AG09309 (cell line): ENCODE results near the gene CATSPER4.
A peak's percentile ranks its signal among the peaks of the same experiment; 100 is the strongest.

Experiments
- DNase-seq: peaks from one replicate; pipeline ENCODE4 v3.0.0-alpha.2; 2010; ENCODE audit warnings: low read depth
- H3K4me3 ChIP-seq: 2 replicates; pipeline ENCODE4 v1.5.1; 2011; ENCODE audit warnings: mild to moderate bottlenecking, low read depth, low read length, moderate library complexity; ENCODE audit not compliant: control insufficient read depth
- TF ChIP-seq, protein P1 (sequence below): IDR thresholded peaks from 2 replicates; pipeline ENCODE4 v1.5.1; 2011; ENCODE audit warnings: mild to moderate bottlenecking, low read depth, low read length, inconsistent platforms; ENCODE audit not compliant: insufficient read depth, control insufficient read depth; ENCODE audit errors: missing control alignments

The CATSPER4 gene

DNA sequence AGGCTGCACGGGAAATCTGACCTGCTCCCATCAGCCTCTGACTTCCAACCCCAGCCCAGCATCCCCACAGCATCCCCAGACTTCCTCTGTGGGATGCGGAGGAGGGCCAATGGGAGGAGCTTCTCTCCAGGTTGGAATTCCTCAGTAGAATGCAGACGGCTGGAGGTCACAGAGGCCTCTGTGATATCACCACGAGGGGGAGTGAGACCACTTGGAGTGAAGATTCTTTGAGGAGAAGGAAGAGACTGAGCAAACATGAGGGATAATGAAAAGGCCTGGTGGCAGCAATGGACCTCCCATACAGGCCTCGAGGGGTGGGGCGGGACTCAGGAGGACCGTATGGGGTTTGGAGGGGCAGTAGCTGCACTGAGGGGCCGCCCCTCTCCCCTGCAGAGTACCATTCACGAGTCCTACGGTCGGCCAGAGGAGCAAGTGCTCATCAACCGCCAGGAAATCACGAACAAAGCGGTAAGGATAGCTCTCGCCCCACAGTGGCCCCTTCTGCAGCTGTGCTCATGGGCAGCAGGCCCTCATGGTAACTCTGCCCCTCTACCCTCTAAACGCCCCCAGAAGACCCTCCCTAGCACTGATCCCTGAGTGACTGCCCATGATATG lies at the start of gene CATSPER4:
TSS of gene CATSPER4 (plus strand) at position 230 of the 615 bp plus-strand sequence. CDS start at position 256, 26 bp downstream.
- no peak for DNase-seq
- H3K4me3 ChIP-seq, result no peak within 1 kb of the TSS
- TF ChIP-seq, protein P1, sequence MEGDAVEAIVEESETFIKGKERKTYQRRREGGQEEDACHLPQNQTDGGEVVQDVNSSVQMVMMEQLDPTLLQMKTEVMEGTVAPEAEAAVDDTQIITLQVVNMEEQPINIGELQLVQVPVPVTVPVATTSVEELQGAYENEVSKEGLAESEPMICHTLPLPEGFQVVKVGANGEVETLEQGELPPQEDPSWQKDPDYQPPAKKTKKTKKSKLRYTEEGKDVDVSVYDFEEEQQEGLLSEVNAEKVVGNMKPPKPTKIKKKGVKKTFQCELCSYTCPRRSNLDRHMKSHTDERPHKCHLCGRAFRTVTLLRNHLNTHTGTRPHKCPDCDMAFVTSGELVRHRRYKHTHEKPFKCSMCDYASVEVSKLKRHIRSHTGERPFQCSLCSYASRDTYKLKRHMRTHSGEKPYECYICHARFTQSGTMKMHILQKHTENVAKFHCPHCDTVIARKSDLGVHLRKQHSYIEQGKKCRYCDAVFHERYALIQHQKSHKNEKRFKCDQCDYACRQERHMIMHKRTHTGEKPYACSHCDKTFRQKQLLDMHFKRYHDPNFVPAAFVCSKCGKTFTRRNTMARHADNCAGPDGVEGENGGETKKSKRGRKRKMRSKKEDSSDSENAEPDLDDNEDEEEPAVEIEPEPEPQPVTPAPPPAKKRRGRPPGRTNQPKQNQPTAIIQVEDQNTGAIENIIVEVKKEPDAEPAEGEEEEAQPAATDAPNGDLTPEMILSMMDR, result peak; percentile 18

DNA sequence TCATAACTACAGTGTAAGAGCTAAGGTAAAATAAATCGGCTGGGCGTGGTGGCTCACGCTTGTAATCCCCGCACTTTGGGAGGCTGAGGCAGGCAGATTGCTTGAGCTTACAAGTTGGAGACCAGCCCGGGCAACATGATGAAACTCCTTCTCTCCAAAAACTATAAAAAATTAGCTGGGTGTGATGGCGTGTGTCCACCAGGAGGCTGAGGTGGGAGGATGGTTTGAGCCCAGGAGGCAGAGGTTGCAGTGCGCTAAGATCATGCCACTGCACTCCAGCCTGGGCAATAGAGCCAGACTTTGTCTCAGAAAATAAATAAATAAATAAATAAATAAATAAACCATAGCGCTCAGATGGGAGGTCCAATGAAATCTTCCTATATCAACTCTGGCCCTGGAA lies 48.2 kb upstream of the CATSPER4 start:
- TF ChIP-seq, protein P1, result no peak
- DNase-seq, result no peak
- no peak overlapping the region for H3K4me3 ChIP-seq

DNA sequence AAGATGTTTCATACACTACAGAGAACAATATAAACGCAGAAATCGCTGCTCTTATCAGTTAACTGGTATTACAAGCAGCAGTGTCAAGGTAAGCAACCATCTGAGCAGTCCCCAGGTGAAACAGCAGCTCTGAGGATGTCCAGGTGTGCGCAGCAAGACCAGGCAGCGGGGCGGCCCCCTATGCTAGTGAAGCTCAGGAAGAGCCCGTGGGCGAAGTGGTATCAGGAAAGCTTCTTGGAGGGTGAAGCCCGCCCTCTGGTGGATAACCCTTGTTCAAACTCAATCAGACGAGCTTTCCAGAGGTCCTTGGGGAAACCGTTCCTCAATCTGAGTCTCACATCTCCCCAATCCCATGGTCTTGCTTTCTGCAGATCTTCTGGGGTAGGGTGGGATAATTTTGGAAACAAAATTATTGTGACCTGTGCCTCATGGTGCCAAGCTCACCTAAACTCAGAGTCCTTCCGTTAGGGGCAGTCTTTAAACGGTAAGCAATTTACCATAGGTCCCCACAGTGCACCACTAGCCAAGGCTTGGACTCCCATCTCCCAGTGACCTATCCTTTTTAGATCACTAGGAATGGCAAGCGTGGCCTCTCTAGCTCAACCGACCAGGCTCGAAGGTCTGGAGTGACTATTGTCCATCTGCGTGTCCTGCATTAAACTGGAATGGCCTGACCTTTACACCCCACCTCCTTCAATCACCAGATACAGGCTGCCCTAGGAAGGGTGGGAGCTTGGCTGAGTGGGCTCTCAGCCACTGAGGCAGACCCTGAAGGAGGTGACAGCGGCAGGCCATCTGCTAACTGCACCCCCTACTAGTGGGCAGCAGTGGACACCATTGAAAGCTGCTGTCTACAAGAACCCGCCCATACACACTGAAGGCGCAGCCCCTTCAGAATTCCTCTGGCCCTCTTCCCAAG lies 45.1 kb upstream of the CATSPER4 start:
- peak; percentile 52 for DNase-seq
- no peak overlapping the region for H3K4me3 ChIP-seq
- TF ChIP-seq, protein P1, result peak; percentile 81

DNA sequence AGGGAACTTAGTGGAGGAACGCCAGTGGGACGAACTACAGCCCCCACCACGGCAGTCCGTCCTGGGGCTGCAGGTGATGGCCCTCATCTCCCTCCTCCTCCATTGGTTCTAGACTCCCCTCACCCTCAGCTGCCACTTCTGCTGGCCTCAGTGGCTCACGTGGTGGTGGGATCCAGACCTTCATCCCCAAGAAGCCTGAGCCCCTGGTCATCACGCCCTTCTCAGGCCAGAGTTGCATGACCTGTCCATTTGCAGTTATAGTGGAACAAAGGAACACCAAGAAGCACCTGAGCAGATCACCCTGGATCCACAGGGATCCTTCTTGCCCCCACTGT lies 44.5 kb upstream of the CATSPER4 start:
- DNase-seq, result no peak
- no peak overlapping the region for H3K4me3 ChIP-seq
- TF ChIP-seq, protein P1, result no peak

DNA sequence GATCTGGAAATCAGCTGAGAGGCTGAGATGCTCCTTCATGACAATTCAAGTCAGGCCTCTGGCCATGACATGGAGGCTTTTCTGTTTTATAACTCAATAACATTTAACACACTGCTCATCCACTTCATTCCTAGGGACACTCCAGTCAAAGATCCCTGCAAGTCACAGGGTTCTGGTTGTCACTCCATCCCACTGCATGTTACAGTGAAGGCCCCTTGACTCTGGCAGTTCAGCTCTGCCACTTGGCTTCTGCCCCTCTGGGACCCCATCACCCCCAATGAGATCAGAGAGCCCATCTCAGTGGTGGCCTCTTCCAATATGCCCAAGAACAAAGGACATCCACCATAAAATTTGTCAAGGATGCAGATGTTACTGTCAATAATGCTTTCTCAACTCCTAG lies 41.5 kb upstream of the CATSPER4 start:
- no peak overlapping the region for H3K4me3 ChIP-seq
- TF ChIP-seq, protein P1, result no peak
- DNase-seq, result no peak

DNA sequence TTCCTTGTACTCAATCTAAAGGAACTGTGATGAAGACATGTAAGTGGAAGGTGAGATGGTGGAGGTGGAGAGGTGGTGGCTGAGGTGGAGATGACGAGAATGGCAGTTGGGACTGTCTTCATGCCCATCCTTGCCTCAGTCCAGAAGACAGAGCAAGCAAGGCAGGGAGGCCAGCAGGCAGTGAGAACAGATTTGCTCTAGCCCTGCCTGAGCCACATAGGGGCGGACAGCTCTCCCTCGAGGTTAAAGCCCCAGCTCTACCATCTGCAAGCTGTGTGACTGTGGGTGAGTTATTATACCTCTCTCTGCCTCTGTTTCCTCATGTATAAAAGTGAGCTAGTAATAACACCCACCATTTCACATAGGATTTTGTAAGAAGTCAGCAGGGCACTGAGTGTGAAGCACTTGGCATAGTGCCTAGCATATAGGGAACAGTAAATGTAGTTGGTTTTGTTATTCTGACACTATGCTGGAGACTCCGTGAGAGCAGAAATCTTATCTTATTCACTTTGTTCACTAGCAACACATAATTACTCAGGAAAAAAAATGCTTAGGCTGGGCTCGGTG lies 36.4 kb upstream of the CATSPER4 start:
- TF ChIP-seq, protein P1, result no peak
- H3K4me3 ChIP-seq, result no peak overlapping the region
- no peak for DNase-seq
